GM18868 (cell line): ENCODE data around the gene ACP2.
A peak's percentile ranks its signal among the peaks of the same experiment; 100 is the strongest.

Experiments
- ATAC-seq: cut with Tn5 transposase; IDR thresholded peaks from one replicate; pipeline ENCODE4 v1.9.1; 2021; ENCODE audit warnings: mild to moderate bottlenecking, moderate library complexity; ENCODE audit not compliant: unreplicated experiment

The ACP2 gene

DNA sequence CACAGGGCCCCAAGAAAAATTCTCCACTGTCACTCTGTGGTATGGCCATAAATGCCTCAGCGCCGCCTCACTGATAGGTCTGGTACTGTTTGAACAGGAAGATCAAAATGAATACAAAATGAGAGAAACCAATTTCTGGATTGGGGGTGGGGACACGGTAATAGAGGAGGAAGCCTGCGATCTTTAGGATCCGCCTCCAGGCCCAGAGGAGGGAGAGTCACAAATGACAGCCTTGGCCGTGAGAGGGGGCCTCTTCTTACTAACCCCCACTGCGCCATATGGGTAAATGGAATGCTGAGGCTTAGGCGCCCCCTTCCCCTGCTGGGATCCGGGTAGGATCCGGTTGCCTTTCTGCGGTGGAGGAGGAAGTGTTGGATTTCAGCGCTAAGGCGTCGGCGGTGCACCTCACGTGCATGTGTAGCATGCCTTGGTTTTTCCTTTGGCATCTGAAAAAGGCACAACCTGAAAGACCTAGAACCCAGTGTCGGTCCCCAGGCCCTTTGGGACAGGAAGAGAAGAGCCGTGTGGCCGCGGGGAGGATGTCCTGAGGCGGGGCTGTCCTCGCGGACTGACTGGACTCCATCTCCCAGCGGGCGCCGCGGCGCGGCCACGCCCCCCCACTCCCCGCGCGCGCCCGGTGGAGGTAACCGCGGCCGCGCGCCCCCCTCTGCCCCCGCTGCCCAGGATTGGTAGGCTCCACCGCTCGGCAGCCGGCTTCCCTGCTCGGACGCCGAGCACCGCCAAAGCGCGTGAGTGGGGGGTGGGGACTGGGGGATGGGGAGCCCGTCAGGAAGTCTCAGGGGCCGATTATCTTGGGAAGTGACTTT is 20.6 kb upstream of the ACP2 start:
- peak; percentile 47 for ATAC-seq

DNA sequence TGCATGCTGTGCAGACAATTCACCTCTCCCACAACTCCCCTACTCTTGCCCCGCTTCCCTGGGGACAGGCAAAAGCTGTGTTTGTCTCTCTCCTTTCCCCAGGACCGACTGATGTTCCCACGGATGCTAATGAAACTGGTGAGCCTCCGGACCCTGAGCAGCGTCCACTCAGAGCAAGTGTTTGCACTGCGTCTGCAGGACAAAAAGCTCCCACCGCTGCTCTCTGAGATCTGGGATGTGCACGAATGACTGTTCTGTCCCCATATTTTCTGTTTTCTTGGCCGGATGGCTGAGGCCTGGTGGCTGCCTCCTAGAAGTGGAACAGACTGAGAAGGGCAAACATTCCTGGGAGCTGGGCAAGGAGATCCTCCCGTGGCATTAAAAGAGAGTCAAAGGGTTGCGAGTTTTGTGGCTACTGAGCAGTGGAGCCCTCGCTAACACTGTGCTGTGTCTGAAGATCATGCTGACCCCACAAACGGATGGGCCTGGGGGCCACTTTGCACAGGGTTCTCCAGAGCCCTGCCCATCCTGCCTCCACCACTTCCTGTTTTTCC is 19.9 kb upstream of the ACP2 start:
- no peak for ATAC-seq

DNA sequence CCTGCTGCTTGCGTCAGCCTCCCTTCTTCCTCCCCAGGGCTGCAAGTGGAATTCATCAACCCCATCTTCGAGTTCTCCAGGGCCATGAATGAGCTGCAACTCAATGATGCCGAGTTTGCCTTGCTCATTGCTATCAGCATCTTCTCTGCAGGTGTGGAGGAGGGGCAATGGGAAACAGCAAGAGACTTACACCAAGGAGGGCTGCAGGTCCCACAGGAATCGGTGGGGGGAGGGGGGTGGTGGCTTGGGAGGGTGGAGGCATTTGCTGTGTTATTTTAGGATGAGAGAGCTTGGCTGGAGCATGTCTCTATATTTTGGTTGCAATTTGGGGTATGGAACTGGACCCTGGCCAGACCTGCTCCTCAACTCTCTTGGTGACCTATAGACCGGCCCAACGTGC is 19.3 kb upstream of the ACP2 start:
- ATAC-seq = no peak

DNA sequence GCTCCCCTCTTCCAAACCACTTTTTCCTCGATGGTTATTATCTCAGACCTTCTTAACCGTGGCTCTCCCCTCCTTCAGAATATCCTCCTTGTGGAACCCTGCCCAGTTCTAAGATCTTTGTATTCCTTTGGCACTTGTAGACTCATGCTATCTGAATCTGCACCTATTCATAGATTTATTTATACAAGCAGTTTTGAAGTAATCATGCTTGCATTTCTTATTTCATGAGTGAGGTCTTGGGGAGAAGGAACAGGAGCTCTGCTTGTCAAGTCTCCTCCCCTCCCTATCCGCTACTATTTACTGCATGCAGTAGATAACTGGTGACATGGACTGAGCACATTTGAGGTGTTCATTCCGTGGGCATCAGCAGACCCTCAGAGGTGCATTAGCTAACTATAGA is 15.9 kb upstream of the ACP2 start:
- no peak for ATAC-seq

DNA sequence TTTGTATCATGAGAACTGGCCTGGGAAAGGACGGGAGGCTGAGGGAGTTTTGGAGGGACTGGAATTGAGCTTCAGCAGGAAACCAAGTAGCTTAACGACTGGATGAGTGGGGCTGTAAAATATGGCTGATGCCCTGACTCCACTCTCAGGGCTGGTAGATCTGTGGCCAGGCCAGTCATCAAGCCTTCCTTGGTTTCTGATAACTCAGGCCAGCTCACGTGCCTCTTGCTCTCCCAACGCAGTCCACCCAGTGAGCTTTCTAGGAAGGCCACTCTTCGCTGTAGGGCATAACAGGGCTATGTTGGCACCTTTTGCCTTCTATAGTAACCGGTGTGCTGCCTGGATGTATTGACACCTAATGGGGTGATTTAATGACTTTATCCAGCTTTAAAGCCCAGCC is 15.5 kb upstream of the ACP2 start:
- ATAC-seq = no peak

DNA sequence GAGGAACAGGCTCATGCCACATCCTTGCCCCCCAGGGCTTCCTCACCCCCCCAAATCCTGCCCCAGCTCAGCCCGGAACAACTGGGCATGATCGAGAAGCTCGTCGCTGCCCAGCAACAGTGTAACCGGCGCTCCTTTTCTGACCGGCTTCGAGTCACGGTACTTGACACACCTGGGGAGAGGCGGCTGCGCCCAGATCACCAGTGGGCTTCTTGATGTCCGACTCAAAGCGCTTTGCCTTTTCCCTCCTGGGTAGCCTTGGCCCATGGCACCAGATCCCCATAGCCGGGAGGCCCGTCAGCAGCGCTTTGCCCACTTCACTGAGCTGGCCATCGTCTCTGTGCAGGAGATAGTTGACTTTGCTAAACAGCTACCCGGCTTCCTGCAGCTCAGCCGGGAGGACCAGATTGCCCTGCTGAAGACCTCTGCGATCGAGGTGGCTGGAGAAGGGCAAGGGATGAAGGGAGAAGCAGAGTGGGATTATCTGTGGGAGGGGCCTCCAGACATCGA is 12.7 kb upstream of the ACP2 start:
- ATAC-seq = no peak

DNA sequence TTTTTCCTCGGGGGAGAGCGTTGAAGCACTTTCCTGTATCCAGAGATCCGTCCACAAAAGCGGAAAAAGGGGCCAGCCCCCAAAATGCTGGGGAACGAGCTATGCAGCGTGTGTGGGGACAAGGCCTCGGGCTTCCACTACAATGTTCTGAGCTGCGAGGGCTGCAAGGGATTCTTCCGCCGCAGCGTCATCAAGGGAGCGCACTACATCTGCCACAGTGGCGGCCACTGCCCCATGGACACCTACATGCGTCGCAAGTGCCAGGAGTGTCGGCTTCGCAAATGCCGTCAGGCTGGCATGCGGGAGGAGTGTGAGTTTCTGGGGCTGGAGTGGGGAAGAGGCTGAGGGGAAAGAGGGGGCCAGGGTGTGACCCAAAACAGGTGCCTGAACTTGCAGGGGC is 11.8 kb upstream of the ACP2 start:
- ATAC-seq = no peak

DNA sequence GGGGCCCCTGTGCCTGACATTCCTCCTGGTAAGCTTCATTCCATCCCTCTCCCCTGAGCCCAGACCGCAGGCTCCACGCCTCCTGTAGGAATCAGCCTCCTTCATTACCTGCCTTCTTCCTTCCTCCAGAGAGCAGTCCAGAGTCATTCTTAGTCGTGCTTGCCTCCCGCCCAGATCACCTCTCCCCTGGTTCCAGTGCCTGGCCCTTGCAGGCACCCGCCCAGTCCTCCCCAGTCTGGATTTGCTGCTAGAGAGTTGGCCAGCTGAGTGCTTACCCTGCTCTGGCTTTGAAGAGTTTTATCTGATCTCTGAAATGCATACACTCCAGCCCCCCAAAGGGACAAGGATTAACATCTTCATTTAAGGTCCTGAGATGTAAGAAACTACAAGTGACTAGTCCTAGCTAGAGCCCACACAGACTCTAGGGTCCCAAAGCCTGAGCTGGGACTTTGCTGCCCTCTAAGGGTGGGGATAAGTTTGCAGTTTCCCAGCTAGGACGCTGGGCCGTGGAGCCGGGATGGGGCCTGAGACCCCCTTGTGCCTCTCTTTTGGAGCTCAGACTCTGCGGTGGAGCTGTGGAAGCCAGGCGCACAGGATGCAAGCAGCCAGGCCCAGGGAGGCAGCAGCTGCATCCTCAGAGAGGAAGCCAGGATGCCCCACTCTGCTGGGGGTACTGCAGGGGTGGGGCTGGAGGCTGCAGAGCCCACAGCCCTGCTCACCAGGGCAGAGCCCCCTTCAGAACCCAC is 10.8 kb upstream of the ACP2 start:
- ATAC-seq = peak; percentile 57

DNA sequence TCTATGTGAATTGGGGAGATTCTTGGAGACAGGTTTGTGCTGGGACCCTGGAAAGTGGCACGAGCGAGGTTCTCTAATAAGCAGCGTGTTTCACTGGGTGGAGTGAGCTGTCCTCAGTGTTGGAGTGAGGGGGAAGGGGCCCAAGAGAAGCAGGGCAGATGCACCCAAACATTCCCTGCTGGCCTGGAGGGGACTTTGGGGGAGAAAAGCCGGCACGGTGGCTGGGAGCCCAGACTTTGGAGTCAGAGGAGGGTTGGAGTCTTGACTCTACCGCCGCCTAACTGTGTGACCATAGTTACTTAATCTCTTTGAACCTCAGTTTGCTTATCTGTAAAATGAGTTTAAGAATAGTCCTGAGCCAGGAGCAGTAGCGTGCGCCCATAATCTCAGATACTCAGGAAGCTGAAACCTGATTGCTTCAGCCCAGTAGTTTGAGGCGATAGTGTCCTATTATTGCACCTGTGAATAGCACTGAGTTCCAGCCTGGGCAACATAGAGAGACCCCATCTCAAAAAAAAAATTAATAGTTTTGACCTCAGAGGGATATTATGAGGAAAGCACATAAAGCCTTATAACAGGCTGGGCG is 9.8 kb upstream of the ACP2 start:
- ATAC-seq = no peak

DNA sequence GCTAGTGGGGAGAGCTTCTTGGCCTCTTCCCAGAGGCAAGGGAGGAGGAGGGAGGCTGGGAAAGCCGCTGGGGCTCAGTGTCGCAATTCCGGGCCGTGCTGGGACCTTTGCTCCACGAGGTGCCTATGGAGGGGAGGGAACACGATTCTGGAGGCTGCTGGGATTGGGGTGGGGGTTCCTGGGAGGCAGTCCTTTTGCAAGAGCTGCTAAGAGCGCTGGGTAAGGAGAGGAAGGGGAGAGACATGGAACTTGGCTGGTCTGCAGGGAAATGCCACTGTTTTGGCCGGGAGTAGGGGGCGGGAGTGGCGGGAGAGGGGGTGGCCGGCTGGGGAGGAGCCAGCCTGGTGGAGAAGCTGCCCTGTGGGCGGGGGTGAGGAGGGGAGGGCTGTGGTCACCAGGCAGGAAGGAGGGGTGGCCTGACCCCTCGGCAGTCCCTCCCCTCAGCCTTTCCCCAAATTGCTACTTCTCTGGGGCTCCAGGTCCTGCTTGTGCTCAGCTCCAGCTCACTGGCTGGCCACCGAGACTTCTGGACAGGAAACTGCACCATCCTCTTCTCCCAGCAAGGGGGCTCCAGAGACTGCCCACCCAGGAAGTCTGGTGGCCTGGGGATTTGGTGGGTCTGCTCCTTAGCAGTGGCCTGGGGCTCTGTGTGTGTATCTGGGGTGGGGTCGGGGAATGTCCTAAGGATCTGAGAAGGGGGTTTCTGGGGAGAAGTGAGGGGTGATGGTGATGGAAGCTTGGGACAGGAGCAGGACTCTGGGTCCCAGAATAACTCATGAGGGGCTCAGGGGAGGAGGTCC is 9.1 kb upstream of the ACP2 start, which contains the start of gene NR1H3:
Gene NR1H3, plus strand, starts transcription at position 480 of the 800 bp plus-strand sequence. CDS start 1,221 bp downstream, outside the sequence.
- no peak for ATAC-seq

DNA sequence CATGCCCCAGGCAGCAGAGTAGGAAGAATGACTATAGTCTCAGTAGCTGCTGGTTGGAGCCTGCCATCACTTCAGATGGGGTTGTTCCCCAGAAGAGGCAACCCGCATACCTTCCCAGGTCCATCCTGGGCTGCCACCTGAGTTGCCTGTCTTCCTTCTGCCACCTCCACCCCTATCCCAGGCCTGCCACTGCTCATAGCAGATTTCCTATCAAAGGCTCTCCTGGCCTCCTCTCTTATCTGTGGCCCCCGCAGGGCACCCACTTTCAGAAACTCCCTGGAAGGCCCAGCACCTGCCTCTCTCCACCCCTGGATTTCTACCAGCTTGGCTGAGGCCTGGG is 8.5 kb upstream of the ACP2 start:
- no peak for ATAC-seq

DNA sequence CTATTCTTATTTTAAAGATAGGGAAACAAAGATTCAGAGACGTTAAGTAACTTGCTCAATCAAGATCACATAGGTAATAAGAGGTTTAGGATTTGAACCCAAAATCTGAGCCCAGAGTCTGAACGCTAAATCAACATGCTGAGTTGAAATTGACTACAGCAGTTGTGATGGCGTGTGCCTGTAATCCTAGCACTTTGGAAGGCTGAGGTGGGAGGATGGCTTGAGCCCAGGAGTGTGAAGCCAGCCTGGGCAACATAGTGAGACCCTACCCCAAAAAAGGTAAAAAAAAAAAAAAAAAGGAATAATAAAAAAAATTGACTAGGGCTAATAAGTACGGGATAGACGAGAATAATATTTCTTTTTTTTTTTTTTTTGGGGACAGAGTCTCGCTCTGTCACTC is 7.8 kb upstream of the ACP2 start:
- ATAC-seq = no peak

DNA sequence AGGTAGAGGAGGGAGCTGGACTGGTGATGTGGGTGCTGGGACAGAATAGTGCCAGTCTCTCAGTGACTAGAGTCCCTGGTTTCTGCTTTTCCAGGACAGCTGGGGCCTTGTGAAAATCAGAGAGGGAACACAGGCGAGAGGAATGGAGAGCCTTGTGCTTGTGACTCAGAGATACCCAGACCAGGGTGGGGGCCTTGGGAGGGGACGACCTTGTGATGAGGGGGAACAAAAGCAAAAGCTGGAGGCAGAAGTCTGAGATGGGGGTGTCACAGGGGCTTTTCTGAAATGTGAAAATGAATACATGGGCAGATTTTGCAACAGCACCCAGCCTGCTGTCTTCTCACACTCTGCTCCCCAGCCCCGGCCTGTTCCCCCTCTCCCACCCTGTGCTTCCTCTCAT is 5.8 kb upstream of the ACP2 start:
- no peak for ATAC-seq

DNA sequence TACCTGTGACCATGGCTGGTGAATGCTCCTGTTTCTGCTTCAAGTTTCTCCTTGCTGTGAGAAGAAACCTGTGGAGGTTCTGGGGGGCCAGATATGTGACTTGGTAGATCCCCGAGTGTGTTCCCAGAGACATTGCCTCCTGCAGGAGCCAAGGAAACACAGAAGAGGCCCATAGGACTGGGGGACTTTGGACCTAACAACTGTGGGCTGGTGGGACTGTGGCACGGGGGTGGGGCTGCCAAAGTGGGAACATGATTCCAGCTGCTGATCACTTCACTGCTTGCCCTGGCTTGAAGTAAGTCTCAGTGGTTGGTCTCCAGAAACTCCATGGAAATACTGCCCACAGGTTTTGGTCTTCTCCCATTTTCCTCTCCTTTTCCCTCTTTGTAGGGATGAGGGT is 5.0 kb upstream of the ACP2 start:
- ATAC-seq = no peak

DNA sequence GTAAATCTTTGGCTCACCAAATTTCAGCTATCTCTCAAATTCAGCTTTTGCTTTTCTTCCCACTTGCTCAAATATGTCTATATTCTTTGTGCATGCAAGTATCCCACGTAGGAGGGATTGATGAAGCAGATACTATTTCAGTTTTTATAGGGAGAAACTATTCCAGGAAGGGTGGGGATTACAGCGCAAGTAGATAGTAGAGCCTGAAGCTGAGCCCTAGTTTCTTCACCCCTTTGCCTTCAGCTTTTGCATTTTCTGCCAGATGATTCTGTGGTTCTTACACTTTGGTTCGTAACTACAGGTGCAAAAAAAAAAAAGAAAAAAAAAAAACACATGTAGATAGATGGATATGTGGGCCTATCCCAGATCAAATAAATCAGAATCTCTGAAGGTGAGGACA is 3.1 kb upstream of the ACP2 start:
- no peak for ATAC-seq

DNA sequence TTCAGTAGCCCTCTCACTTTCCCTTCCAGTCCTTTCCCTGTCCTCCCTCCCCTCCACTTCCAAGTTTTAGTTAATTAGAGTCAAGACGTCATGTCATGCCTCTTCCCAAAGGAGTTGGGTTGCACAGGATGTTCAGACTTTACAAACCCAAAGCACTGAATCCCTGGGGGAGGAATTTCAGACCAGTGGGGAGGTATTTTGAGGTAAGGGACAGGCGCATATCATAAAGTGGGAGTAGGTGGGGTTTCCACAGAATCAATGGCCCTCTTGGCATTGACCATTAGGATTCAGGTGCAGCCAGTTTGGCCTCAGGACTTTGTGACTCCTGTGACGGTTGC is 733 bp upstream of the ACP2 start:
- ATAC-seq = no peak

DNA sequence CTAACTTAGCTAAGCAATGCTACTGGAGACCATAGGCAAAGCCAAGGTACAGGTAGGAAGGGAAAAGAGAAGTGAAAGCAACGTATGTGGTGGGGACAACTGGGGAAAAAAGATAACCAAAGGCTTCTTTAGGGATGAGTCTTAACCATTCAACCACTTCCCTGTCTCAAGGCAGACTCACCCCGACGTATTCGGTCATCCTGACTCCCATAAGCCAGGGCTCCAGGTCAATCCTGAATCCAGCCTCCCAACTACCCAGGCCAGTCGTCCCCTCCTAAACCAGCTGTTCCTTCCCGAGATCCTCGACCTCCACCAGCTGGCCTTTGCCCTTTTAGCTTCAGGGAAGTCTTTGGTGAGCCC is 330 bp downstream of the ACP2 start:
- ATAC-seq = peak; percentile 24

DNA sequence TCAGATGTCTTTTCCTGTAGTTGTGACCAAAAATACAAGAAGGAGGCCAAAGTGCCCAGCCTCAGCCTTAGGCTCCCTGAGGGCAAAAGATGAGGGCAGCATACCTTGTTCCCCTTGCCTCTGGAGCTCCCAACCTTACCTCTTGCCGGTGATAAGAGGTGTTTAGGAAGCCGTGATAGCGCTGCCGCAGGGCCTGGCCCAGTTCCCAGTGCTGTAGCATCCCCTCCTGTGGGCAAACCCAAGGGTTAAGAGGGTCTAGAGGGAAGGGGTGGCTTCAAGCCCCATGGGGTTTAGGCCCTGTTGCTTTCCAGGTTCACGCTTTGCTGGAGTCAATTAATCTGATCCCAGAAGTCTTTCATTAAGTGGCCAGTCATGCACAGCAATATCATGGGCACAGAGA is 1.1 kb downstream of the ACP2 start:
- no peak for ATAC-seq

DNA sequence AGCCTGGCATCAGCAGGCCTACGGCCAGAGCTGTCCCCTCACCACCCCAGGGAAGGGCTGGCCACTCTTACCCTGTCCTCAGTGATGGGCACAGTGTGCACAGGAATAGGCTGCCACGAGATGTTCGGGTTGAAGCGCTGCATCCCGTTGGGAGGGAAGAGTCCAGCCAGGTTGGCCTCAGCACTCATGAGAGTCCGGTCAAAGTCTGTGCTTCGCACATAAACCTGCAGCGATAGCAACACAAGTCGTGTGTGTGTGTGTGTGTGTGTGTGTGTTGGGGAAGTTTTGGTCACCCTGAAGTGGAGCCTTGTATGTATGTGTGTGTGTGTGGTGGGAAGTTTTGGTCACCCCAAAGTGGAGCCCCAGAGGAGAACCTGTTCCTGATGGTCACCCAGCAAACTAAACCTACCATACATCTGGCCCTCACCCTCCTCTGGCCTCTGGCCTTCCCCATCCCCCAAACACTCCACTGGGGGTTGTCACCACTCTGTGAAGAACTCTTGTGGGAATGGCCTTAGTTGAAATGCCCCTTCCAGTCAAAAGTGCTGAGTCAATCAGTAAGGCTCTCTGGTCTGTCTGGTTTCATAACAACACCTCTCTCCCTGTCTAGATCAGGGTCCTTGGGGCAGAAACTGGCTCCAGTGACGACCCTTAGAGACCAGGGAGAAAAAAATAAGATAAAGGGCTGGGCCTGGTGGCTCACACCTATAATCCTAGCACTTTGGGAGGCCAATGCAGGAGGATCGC is 2.8 kb downstream of the ACP2 start:
- no peak for ATAC-seq
